NCI-H1105 (cell line): ENCODE data around the gene PACRG.

ENCODE experiments used
- DNase-seq: peaks from one replicate; lab custom pipeline; 2025; lab: John Stamatoyannopoulos, UW

Gene PACRG

DNA sequence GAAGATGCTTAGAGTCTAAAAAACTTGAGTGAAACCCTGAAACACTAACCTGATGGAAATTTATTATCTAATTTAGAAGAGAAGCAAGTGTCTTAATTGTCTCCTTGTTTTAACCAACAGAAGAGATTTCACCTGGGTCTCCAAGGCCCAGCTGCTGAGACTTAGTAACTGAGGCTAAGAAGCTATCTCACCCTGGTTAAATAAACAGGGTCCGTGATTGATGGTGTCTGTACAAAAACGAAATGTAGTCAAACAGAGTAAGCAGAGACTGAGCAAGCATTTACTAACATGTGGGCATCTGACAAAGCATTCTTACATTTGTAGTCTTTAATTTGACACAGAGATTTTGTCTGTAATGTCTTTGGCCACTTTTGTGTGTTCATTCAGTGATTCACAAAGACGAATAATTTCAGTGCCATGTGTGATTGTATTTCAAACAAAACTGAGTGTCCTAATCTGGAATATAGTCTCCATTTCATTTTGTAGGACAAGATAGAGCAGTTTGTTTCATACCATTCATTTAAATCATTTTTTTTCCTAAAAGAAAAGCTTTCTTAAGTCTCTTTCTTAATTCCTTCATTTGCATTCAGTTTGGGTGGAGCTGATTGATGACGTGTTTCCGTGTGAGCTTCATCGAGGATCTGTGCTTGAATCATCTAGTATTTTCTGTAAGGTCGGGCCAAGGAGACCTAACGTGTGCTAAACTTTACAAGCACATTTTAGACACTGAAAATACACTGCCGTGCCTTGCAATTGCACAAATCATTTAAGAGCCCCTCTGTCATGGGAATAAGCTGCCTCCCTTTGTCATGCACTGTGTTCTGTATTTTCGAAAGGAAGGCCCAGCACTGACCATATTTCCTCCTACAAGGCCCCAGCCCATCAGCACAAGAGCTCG is 516.2 kb downstream of the PACRG start:
- no peak for DNase-seq

DNA sequence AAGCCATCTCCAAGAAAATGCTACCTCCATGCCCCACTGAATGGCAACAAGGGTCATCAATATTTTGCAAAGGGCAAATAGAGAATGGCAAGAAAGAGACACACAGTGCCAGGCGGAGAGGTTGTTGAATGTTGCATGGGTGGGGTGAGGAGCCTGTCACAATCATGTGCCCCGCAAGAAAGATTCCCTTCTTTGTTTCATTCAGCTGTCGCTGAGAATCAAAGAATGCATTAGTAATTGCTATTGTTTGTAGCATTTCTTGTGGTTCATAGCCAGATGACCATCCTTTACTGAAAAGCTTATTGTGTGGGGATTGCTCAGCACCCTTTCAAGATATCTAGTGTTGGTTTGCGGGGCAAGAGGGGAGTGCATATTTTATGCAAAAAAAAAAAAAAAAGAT is 520.3 kb downstream of the PACRG start:
- no peak for DNase-seq

DNA sequence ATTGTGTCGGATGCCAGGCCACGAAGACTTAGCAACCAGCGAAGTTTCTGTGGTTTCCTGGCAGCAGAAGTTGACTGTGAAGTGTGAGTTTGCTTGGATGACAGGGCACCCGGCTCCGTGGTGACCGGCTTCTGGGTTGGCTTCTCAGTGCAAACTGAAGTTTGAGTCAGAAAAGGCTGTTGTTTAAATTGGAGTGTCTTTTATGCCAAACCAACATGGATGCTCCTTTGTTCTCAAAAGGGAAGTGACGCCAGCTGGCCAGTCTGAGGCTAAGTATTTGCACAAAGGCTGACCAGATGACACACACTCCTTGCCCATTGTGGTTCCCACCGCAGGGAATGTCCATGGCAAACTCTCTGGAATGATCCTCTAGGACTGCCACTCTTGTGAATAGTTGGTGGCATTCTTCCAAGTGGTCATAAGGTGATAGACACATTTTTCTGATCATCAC is 521.9 kb downstream of the PACRG start:
- no peak for DNase-seq

DNA sequence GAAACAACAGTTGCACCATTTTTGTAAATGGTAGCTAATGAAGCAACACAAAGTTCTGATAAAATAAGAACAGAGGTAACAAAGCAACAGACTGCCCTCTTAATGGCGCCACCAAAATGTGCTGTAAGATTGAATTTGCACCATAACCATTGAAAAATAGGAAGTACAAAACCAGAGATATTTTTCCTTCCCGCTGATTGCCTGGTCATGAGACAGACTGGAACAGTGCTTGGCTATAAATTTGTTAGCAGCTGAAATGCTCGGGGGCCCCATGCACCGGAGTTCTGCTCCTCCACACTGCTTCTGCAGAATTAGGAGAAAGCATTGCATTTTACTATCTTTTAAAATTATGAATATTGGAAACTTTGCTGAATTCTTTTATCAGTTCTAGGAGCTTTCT is 522.3 kb downstream of the PACRG start:
- DNase-seq = no peak

DNA sequence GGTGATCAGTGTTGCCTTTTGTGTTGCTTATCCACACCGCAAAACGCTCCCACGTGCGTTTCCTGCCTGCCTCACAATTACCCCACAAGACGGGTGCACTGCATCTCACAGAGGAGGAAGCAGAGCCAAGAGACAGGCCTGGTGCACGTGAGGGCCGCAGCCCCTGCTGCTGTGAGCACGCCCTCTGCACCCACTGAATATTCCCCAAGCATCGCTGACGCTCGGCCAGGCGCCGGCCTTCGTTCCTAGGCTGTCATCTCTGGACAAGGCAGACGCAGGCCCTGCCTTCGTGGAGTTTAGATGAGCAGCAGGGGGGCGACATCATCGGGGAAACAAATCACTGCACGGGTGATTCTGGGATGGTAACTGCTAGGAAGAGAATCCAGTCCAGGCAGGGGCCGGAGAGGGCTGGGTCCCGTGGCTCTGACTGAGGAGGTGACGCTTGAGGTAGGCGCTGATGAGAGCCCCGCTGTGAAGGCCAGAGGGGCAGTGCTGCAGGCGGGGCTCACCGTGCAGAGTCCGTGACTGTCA is 524.4 kb downstream of the PACRG start:
- no peak for DNase-seq

DNA sequence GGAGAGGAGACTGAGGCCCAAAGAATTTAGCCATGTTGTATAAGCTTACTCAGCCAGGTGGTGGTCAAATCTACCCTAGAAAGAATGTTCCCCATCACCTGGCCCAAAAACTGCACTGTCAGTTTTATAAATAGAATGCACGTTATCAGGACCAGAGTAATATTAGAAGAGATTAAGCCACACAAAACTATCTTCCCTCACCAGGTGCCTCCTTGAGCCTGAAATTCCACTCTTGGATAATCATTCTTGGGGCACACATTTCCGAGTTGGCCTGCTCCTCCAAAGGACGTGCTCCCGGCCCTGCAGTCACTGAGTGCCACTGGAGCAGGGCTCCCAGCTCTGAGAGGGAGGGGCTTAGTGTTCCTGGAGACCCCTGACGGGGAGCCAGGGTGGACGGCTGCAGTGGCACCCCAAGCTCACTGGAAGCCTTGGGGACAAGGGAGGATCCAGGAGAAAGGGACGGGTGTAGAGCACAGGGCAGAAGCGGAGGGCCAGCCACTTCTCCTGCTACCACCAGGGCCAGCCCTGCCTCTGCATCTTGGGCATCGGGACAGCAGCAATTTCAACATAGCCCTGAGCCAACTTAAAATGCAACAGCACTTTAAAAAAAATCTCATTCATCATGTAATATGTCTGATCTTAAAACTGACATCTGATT is 525.9 kb downstream of the PACRG start:
- no peak for DNase-seq

DNA sequence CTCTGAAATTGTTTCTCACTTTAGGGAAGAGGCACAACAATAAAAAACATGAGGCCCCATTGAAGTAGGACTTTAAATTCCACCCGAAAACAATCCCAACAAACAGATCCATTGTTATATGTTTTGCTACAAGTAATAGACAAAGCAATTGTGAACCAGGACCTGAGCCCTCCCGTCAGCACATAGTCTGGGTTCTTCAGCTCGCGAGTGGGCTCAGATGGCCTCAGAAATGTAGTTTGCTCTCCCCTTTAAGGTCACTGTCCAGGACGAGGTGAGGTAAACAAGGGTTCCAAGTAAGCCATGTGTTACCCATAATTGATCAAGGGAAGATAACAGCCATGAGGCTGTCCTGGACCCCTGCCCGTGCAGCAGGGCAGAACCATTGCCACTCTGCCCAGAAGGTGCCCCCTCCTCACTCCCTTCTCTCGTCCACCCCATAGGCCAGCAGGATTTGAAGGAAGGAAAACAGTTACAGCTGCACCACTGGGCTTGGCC is 526.6 kb downstream of the PACRG start:
- no peak for DNase-seq

DNA sequence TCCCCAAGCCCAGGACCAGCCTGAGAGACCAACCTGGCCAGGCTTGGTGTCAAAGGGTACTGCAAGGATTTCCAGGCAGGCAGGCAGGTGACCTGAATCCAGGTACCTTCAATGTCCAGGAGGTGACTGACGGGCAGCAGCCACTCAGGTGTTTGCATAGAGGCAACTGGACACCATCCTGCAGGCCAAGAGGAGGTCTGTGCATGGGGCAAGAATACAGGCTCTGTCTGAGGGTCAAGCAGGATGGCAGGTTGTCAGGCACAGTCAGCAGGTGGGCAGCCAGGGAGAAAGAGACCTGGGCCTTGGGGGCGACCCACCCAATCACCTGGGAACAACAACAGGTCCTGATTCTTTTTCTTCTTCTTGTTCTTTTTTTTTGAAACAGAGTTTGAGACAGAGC is 527.5 kb downstream of the PACRG start:
- no peak for DNase-seq

DNA sequence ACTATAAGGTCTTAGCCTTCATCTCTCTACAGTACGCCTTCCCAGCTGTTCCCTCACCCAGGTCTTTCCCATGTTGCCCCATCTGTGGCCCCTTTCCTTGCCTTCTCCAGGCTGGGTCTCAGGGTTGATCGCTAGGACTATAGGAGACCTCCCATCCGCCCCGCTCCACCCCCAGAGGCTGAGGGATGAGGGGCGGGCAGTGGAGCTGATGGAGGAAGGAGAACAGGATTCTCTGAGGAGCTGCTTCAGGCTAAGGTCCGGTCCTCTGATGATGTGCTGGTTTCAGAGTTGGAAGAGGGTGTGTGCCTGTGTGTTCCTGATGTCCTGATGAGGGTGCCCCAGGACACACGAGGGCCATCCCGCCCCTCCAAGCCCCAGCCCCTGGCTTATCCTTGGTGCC is 531.9 kb downstream of the PACRG start:
- no peak for DNase-seq

DNA sequence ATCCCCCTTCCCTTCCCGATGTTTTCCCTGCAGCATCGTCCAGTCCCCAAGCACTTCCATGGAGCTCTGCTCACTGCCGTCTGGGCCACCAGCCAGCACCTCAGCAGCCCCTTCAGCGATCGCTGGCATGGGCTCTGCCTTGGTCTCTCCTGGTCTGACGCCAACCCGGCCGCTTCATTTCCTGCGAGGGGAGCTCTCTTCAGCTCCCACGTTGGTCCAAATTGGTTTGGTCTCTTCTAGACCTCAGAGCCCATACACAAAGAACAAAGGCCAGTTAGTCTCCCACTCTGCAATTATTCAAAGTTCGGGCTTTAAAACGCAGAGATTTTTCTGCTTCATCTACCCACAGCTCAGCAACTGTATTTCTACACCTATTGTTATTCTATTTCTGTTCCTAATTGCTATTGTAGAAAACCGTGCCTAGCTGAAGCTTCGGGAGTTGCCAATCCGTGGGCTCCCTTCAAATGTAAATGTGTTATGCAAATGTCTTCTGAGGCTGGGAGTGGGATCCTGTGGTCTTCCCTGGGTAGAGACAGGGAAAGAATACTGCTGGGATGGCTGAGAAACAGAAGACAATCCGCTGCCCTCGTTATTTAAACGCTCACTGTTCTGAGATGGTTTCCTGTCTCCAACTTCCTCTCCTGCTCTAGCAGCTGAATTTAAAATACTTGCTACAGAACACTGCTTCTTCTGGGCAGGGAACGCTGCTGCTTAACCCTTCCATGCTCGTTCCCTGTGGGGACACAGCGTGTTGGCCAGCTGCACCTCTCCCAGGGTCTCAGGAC is 532.5 kb downstream of the PACRG start:
- peak; percentile 76 for DNase-seq

DNA sequence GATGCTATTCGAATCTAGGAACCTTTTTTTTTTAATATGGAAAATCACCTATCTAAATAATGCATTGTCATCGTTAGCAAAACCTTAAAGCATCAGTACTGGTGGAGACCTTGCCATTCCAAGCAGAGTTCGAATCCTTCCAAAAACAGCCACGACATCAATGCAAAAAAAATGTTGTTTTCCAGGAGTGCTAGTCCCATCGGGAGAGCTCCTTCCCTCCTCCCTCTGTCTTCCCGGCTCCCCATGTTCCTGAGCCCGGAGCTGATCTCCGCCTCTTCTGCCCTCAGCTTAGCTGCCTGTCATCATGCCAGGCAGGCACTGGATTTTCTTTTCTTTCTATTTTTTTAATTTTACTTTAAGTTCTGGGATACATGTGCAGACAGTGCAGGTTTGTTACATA is 533.1 kb downstream of the PACRG start:
- no peak for DNase-seq

DNA sequence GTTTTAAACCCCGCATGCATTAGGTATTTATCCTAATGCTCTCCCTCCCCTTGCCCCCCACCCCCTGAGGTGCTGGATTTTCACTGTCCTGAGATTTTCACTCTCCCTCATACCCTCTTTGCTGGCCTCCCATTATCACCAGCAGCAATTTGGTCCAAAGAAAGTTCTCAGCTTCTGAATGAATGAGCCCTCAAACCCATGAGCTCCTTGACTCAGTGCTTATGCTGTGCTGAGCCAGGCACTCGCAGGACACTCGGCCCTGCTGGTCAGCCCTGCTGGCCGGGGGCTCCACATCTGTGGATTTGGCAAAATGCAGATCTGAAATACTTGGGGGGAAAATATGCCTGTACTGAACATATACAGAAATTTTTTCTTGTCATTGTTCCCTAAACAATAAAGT is 533.6 kb downstream of the PACRG start:
- DNase-seq = no peak

DNA sequence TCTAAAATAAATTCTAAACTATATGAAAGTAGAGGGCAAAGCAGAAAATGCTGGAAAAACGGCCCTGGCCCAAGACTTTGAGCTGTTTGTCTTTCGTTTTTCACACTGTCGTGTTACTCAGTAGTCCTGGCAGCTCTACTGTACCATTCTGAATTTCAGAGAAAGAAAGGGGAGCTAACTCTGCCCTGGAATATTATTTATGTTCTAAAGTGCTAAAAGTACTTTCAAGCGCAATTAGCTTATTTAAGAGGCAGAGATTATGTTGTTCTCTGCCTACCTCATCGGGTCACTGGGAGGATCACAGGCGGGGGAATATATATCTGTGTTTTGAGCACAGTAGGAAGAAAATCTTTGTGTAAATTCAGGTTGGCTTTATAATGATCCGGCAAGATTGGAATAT is 534.3 kb downstream of the PACRG start:
- DNase-seq = no peak

DNA sequence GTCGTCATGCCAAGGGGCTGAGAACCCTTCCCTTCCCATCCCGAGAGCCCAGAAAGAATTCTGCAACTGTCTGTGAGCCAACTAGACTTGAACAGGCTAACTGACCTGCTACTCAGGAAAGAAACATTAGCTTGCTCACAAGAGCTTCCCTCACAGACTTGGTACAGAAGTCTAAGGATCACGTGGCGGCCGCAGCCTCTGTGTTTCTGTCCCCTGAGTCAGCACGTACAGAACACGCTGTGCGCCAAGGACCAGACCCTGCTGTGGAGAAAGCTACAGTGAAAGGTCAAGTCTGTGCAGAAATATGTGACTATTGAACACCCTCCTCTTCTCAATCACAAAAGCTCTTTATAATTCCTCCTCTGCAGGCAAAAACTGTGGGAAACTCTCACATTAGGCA is 535.4 kb downstream of the PACRG start:
- DNase-seq = no peak

DNA sequence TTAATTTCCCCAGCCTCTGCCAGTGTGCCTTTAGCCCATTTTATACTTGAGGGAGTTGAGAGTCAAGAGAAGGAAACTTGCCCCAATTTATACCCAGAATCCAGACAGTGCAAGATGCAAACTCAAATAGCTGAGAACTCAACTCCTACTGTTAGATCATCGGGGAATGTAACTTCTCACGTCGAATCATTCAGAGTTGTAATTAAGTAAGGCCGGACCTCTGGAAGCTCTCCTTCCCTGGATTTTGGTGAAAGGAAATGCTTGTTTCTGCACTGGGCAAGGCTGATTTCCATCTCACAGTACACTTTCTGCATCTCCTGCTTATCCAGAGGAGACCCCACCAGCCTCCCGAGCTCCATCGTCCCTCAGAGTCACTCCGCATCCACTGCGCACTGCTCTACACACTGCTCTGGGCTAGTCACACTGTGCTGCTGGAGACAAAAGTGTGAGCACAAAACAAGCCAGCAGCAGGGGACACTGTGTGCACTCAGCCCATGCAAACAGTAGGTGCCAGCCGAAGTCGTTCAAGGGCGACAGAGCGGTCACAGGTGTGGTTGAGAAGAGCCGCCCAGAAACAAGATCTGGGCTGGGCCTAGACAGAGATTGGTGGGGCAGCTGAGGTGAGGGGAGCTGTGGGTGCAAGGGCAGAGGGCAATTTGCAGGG is 536.4 kb downstream of the PACRG start:
- DNase-seq = no peak

DNA sequence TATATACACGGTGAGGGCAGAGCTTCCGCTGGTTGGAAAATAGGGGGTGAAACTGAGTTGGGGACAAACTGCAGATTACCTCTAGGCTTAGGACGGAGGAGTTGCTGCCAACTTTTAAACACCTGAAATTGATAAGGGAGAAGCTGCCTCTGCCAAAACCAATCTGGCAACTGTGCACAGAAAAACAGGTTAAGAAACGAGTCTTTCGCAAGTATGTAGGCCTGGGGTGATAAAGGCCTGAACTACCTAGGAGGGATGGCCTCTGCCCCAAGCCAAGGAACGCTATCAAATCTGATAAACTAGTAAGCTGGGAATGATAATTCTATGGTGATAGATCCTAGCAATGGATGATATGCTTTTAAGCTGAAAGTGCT is 536.9 kb downstream of the PACRG start:
- DNase-seq = no peak

DNA sequence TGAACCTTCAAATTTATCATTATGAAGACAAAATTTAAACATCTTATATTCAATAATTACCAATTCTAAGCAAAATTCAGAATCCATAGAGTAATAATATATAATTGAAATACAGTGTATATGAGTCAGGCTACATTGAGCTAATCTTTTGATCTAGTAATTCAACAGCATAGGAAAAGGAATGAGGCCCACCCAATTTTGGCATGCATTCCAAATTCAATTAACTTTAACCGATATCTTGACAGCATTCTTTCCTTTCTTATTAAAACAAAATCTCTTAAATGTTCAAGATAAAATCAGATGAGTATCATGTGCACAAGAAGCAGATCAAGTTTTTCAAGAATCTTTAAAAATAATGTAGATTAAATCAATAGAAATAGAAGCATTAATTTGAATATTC is 553.9 kb downstream of the PACRG start:
- no peak for DNase-seq

DNA sequence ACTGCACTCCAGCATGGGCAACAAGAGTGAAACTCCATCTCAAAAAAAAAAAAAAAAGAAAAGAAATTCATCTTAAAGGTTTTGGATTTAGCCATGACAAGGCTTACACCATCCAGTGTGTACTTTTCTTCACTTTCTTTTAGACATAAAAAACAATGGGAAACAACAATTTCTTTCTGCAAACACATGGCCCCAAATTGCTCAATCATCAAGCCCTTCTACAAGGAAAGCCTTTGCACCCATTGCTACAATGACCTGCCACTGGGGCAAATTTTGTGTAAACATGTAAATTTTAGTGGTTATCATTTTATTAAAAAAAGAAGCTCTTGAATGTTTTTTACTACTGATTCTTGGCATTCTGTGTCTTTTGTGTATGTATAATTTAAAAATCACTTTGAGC is 554.9 kb downstream of the PACRG start:
- DNase-seq = no peak

DNA sequence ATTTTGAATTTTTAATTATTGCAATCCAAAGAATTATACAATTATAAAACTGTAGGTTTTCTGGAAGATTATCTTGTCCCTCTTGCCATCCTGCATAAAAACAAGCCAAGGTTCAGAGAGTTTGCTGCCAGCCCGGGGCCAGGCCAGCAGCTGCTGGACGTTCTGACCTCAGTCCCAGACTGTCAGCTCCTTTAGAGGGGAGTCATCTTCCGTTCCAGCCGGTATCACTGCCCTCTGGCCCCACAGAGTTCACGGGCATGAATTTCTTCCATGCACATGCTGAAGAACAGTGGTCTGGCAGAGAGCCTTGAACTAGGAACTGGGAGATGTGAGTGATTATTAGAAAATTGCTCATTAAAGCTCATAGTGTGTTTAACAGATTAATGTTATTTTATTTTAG is 556.4 kb downstream of the PACRG start:
- DNase-seq = no peak

DNA sequence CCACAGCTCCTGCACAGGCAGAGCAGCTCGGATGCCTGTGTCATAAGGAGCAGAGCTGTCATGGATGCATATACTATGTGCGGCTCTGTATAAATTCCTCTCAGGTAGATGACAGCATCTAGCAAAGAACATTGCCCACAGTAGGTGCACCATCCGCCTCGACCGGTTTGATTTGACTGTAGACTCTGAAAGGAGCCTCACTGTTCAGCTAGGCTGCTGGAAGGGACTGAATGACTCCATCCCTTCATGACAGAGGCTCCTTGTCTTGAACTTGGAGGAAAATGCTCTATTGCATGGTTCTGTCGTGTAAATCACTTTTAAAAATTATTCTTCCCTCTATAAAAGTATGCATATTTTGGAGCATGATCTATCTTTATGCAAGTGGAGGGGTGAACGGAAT is 557.9 kb downstream of the PACRG start:
- no peak for DNase-seq

DNA sequence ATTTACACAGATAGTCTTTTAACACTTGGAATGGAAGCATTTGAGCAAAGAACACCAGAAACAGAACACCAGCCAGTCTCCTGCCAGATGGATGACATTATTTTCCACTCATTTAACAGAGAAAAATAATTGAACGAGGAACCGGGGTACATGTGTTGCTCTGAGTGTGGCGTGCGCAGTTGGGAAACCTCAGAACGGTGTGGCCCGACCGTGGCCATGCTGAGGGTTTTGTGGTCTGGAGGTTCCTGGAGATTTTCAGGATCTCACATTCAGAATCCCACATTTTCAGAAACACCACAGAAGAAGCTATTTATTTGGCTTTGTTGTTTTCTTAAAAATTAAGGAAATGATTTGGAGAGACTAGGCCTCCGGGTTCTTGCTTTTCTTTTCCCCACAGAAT is 559.9 kb downstream of the PACRG start:
- DNase-seq = no peak

DNA sequence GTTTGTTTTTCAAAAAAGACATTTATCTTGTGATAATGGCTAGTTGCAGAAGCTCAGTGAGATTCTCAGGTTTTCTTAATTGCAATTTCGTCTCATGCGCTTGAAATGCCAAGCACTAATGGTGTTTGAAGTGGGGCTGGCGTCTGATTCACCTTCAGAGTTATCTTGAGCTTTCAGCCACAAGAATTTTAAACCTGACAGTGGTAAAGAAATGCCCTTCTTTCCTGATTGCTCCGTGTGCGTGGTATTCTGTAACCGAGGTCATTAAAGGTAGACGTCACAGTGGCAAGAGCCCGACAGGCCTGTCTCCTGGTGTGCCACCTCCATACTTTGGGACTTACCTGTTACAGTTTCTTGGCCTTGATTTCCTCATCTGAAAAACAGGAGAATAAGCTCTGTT is 560.3 kb downstream of the PACRG start:
- DNase-seq = no peak
